ENCODE results near the gene CAPRIN1.

CAPRIN1 gene

GRCh38 chr11:34146866-34147265, 95.3 kb downstream of the CAPRIN1 start:
- DNase-seq = no peak

- no peak for DNase-seq
These were observed 96.0 kb downstream of the CAPRIN1 start for GRCh38 chr11:34147581-34147980.

- peak; percentile 74 for DNase-seq
These were observed 97.1 kb downstream of the CAPRIN1 start for GRCh38 chr11:34148504-34149165.

- no peak for DNase-seq
These were observed 97.7 kb downstream of the CAPRIN1 start for GRCh38 chr11:34149274-34149673.

- peak; percentile 47 for DNase-seq
These were observed 98.3 kb downstream of the CAPRIN1 start for GRCh38 chr11:34149786-34150185.

GRCh38 chr11:34150494-34151151, 99.1 kb downstream of the CAPRIN1 start:
- DNase-seq = no peak

Measured in hematopoietic multipotent progenitor cell treated with erythropoietin and hydrocortisone succinate and interleukin-3 and kit ligand, for 4 days (in vitro differentiated cells).